PC-9 (cell line): ENCODE measurements around the gene SLC44A4.

ENCODE experiments used
- CTCF ChIP-seq: fragments of 200-600 bp; sonication (generic); conservative IDR thresholded peaks from 2 replicates; pipeline ENCODE4 v1.6.1; 2017; ENCODE audit warnings: mixed run types, antibody characterized with exemption, mild to moderate bottlenecking, moderate library complexity
- EZH2 ChIP-seq: fragments of 200-600 bp; sonication (generic); IDR thresholded peaks from 2 replicates; pipeline ENCODE4 v1.8.0; 2017; ENCODE audit warnings: antibody characterized with exemption, low read depth

GRCh38 chr6:31844507-31844906 is 34.3 kb downstream of the SLC44A4 start:
- no peak for TF ChIP-seq EZH2
- TF ChIP-seq CTCF, result no peak
